RWPE1 (cell line): ENCODE data around the gene EML3.

ENCODE experiments used
- CTCF ChIA-PET: fragments of 350-600 bp; sonication (Branson Sonifier 250); formaldehyde crosslinking; extraction: SDS; loops from one replicate; lab custom pipeline; 2021; lab: Yijun Ruan, JAX
- POLR2A ChIA-PET: fragments of 400-600 bp; formaldehyde crosslinking; extraction: SDS; loops from one replicate; lab custom pipeline; 2020; ENCODE audit warnings: antibody characterized with exemption; ENCODE audit not compliant: low non-redundant PET; lab: Yijun Ruan, JAX
- DNase-seq: peaks from one replicate; pipeline ENCODE4 v3.0.0; 2012; ENCODE audit warnings: low spot score
- H3K27ac ChIP-seq: fragments of 450-650 bp; 2 replicates; pipeline ENCODE4 v1.5.1; 2017
- CTCF ChIP-seq: fragments of 450-650 bp; conservative IDR thresholded peaks from 2 replicates; pipeline ENCODE4 v1.5.1; 2017; ENCODE audit warnings: low read depth, mild to moderate bottlenecking

Gene EML3

DNA sequence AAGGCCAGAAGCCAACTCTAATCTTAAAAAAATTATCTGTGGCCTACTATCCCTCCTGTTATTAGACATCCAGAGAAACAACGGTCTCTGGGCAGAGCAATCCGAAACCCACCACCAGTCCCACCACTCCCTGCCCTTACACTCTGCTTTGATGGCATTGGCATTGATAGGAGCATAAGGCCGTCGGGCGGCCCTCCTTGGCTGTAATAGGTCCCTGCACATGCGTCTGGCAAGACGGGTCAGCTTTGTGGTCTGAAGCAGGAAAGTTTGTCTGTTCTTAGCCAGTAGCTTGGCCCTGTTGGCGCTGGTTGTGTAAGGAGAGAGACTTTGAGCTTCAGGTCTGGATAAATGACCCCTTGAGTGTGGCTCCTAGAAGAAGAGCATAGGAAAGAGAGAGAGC lies 17.5 kb downstream of the EML3 start:
- no peak for TF ChIP-seq CTCF
- POLR2A ChIA-PET, result no interaction called here
- peak overlapping the region; percentile 91 for H3K27ac ChIP-seq
- CTCF ChIA-PET, result no interaction called here
- DNase-seq, result no peak

GRCh38 chr11:62593434-62594044 lies 19.0 kb downstream of the EML3 start:
- CTCF ChIA-PET, result interaction anchor here (0.8 kb wide), 1 partner anchor 193 kb away, joined by 5 read pairs; no protein-coding TSS in a partner anchor
- TF ChIP-seq CTCF, result peak; percentile 68
- DNase-seq, result peak; percentile 47
- POLR2A ChIA-PET, result interaction anchor here (0.6 to 2.9 kb wide), 2 partner anchors 8 to 72 kb away, joined by 3 to 16 read pairs; partner anchors contain the start of genes C11orf98, CSKMT and MTA2
- H3K27ac ChIP-seq, result peak overlapping the region; percentile 91

- POLR2A ChIA-PET, result interaction anchor here (0.6 to 2.9 kb wide), 2 partner anchors 8 to 72 kb away, joined by 3 to 16 read pairs; partner anchors contain the start of genes C11orf98, CSKMT and MTA2
- DNase-seq, result no peak
- no peak for TF ChIP-seq CTCF
- CTCF ChIA-PET, result interaction anchor here (0.7 to 0.9 kb wide), 2 partner anchors 73 to 97 kb away, joined by 3 to 4 read pairs; partner anchors contain the start of gene LRRN4CL
- peak overlapping the region; percentile 91 for H3K27ac ChIP-seq
These were observed 19.6 kb downstream of the EML3 start for GRCh38 chr11:62592989-62593421.

GRCh38 chr11:62592146-62592815 lies 20.3 kb downstream of the EML3 start:
- no peak for TF ChIP-seq CTCF
- H3K27ac ChIP-seq, result peak overlapping the region; percentile 91
- DNase-seq, result no peak
- CTCF ChIA-PET, result interaction anchor here (0.7 to 0.9 kb wide), 2 partner anchors 73 to 97 kb away, joined by 3 to 4 read pairs; partner anchors contain the start of gene LRRN4CL
- POLR2A ChIA-PET, result interaction anchor here (0.5 to 2.9 kb wide), 12 partner anchors 9 to 73 kb away, joined by 3 to 24 read pairs (median 5); partner anchors contain the start of genes AHNAK, C11orf98, CSKMT and EEF1G

- ChIA-PET POLR2A (interaction anchor here (0.5 to 2.9 kb wide), 18 partner anchors 9 to 136 kb away, joined by 3 to 24 read pairs (median 4); partner anchors contain the start of genes AHNAK, B3GAT3, C11orf98 and CSKMT), CTCF (interaction anchor here (0.6 kb wide), 2 partner anchors 19 to 215 kb away, joined by 3 read pairs; no protein-coding TSS in a partner anchor)
- DNase-seq, result peak; percentile 89
- no peak for TF ChIP-seq CTCF
- peak within 1 kb of the TSS; percentile 91 for H3K27ac ChIP-seq
These were observed 21.0 kb downstream of the EML3 start, which contains the start of gene TUT1 for GRCh38 chr11:62591448-62592145. TUT1 (minus strand) TSS chr11:62591523; CDS start chr11:62591485, 38 bp downstream.
